K562 (cell line): Measurements from ENCODE around the gene RAPSN. TPM values are rescaled to one million over a fixed set of nuclear protein-coding genes. Genes with fewer than 3 reads are reported as not detected.
A peak's percentile ranks its signal among the peaks of the same experiment; 100 is the strongest.

Experiments used
- ATAC-seq: fragments of 200-7000 bp; cut with Tn5 transposase; 3 replicates; pipeline ENCODE4 v1.9.1; 2020; ENCODE audit warnings: moderate library complexity
- BruUV-seq: library from RNA; stranded (reverse); fragments of 400-500 nt; replicated peaks from 2 replicates; lab custom pipeline; 2021; lab: Mats Ljungman, UMichigan
- CTCF ChIA-PET: fragments of 300-600 bp; formaldehyde crosslinking; extraction: SDS; loops from one replicate; lab custom pipeline; 2021; ENCODE audit warnings: low intra/inter-chr PET ratio; lab: Yijun Ruan, JAX
- POLR2A ChIA-PET: fragments of 300-600, 350-650 bp; sonication (Branson Sonifier 250); formaldehyde crosslinking; extraction: SDS; loops from one replicate; lab custom pipeline; 2021; ENCODE audit warnings: antibody characterized with exemption, inconsistent platforms; lab: Yijun Ruan, JAX
- DNase-seq, 4 experiments: peaks; one replicate each; pipeline versions ENCODE4 v3.0.0 to v3.0.0-alpha.2; 2011 to 2018; ENCODE audit warnings: low spot score in 3 of 4, mixed read lengths in 3 of 4; ENCODE audit errors: extremely low read depth in 1 of 4
- FAIRE-seq: peaks from 2 replicates; lab custom pipeline; 2011; peaks lifted over from hg19 to GRCh38; lab: Jason Lieb, UNC
- H2AFZ ChIP-seq: 2 replicates; pipeline ENCODE4 v1.6.0; 2011; ENCODE audit warnings: low read depth, low read length, control low read depth, inconsistent platforms
- H3K27ac ChIP-seq: fragments of 200-600 bp; 3 replicates; pipeline ENCODE4 v1.8.0; 2011; ENCODE audit warnings: low read depth, mild to moderate bottlenecking, control low read depth, inconsistent platforms, low read length, moderate library complexity, mixed read lengths; ENCODE audit errors: extremely low read depth
- H3K27me3 ChIP-seq, 2 experiments: fragments of 300-600 bp in 1 of 2; 2 replicates in 1 of 2; 3 replicates in 1 of 2; pipeline versions ENCODE4 v1.6.0 to v1.8.0; 2011; ENCODE audit warnings: inconsistent platforms in 2 of 2, low read length in 2 of 2, mild to moderate bottlenecking in 1 of 2, mixed read lengths in 1 of 2, moderate library complexity in 1 of 2; ENCODE audit not compliant: control insufficient read depth in 2 of 2, insufficient read depth in 2 of 2
- H3K36me3 ChIP-seq: fragments of 300-600 bp; 3 replicates; pipeline ENCODE4 v1.8.0; 2011; ENCODE audit warnings: mild to moderate bottlenecking, low read length, inconsistent platforms; ENCODE audit not compliant: control insufficient read depth, insufficient read depth
- H3K4me1 ChIP-seq, 2 experiments: fragments of 200-600 bp in 1 of 2; replicated peaks in 1 of 2; 2 replicates in 1 of 2; 3 replicates in 1 of 2; pipeline versions ENCODE4 v1.5.1 to v1.8.0; 2011; ENCODE audit warnings: inconsistent platforms in 2 of 2, low read length in 2 of 2, mild to moderate bottlenecking in 1 of 2, mixed read lengths in 1 of 2, moderate library complexity in 1 of 2; ENCODE audit not compliant: control insufficient read depth in 2 of 2, insufficient read depth in 2 of 2
- H3K4me2 ChIP-seq: 2 replicates; pipeline ENCODE4 v1.6.1; 2011; ENCODE audit warnings: low read length, control low read depth, inconsistent platforms, mixed read lengths; ENCODE audit not compliant: insufficient read depth
- H3K4me3 ChIP-seq: fragments of 200-600 bp; sonication (generic), shearing (Covaris generic); 2 replicates; pipeline ENCODE4 v1.5.1; 2016; ENCODE audit warnings: control low read depth, inconsistent platforms
- H3K79me2 ChIP-seq: fragments of 200-600 bp; 3 replicates; pipeline ENCODE4 v1.8.0; 2011; ENCODE audit warnings: low read length, inconsistent platforms; ENCODE audit not compliant: control insufficient read depth, insufficient read depth
- H3K9ac ChIP-seq, 2 experiments: 2 replicates each; pipeline versions ENCODE4 v1.6.0 to v1.6.1; 2011; ENCODE audit warnings: low read depth in 2 of 2, low read length in 2 of 2, control low read depth in 1 of 2, inconsistent platforms in 1 of 2, mild to moderate bottlenecking in 1 of 2, mixed read lengths in 1 of 2; ENCODE audit not compliant: insufficient read depth in 1 of 2
- H3K9me1 ChIP-seq: one replicate; pipeline ENCODE4 v1.6.0; 2011; ENCODE audit warnings: inconsistent platforms, mild to moderate bottlenecking, low read length, moderate library complexity; ENCODE audit not compliant: control insufficient read depth, insufficient read depth
- H3K9me3 ChIP-seq: replicated peaks from 2 replicates; pipeline ENCODE4 v1.5.1; 2011; ENCODE audit warnings: low read depth, low read length, inconsistent platforms; ENCODE audit not compliant: control insufficient read depth, insufficient read depth
- H4K20me1 ChIP-seq: replicated peaks from 2 replicates; pipeline ENCODE4 v1.6.1; 2011; ENCODE audit warnings: low read length, inconsistent platforms, mixed read lengths; ENCODE audit not compliant: control insufficient read depth, insufficient read depth
- BCLAF1 ChIP-seq, 2 experiments: fragments of 450-650 bp in 1 of 2; IDR thresholded peaks; 2 replicates each; pipeline ENCODE4 v1.6.1; 2011 to 2017; ENCODE audit warnings: low read depth in 2 of 2, antibody characterized with exemption in 1 of 2, borderline replicate concordance in 1 of 2, low read length in 1 of 2, mild to moderate bottlenecking in 1 of 2, mixed read lengths in 1 of 2; ENCODE audit not compliant: control insufficient read depth in 1 of 2
- ELF1 ChIP-seq: fragments of 200-800 bp; sonication (Bioruptor generic); IDR thresholded peaks from 2 replicates; pipeline ENCODE4 v1.6.1; 2016; ENCODE audit warnings: missing genetic modification characterization, missing compliant biosample characterization
- ELK1 ChIP-seq: sonication (generic); formaldehyde crosslinking; IDR thresholded peaks from 2 replicates; pipeline ENCODE4 v1.8.1; 2022; ENCODE audit warnings: missing genetic modification reagents
- ZNF143 ChIP-seq: sonication (generic); formaldehyde crosslinking; IDR thresholded peaks from 2 replicates; pipeline ENCODE4 v1.9.0; 2022; ENCODE audit warnings: mild to moderate bottlenecking, missing genetic modification reagents
- WGBS: fragments of 100-300 bp; shearing (Covaris generic); methylation state at CpG from one replicate; pipeline ENCODE4 v1.1.6; 2016; ENCODE audit warnings: low coverage, mixed read lengths; ENCODE audit not compliant: insufficient coverage; ENCODE audit errors: missing lambda C conversion rate; 5-methylcytosine and 5-hydroxymethylcytosine counted together
- in situ Hi-C: fragments of 300-500 bp; cut with MboI; formaldehyde crosslinking; loops from 4 replicates; pipeline ENCODE4 v1.15.0; 2018; ENCODE audit warnings: inconsistent platforms, mixed read lengths
- intact Hi-C: fragments of 100-400 bp; cut with micrococcal nuclease; formaldehyde crosslinking; loops from 2 replicates; pipeline ENCODE4 v1.14.2; 2022
- polyA plus RNA-seq, 8 experiments: library from polyadenylated mRNA; depleted of rRNA in 4 of 8; stranded (reverse) in 5 of 8; unstranded in 3 of 8; fragments of >200 nt; fragmentation: Nextera tagmentation in 2 of 8; fragmentation: Illumina TruSeq in 1 of 8; extraction: Ambion mirVana in 2 of 8; extraction: Trizol in 1 of 8; gene quantifications; 2 replicates each; pipeline versions ENCODE4 v1.2.1 to v1.2.3, GENCODE V29; 2011 to 2014; ENCODE audit warnings: inconsistent platforms in 1 of 8, missing spikeins in 1 of 8
- total RNA-seq, 7 experiments: library from RNA; depleted of rRNA in 6 of 7; stranded (reverse); fragments of >200 nt in 6 of 7; fragmentation: Illumina TruSeq in 2 of 7; extraction: Trizol in 2 of 7; gene quantifications; 2 replicates each; pipeline versions ENCODE4 v1.2.1 to v1.2.3, GENCODE V29; 2011 to 2021; ENCODE audit warnings: low replicate concordance in 1 of 7

Gene RAPSN
- total and polyA plus RNA-seq, 9 of the 15 experiments (the other 6 are each of a cell fraction or from before 2014, with no cell fraction given) = 0.06 to 0.11 TPM; not detected in 7

DNA sequence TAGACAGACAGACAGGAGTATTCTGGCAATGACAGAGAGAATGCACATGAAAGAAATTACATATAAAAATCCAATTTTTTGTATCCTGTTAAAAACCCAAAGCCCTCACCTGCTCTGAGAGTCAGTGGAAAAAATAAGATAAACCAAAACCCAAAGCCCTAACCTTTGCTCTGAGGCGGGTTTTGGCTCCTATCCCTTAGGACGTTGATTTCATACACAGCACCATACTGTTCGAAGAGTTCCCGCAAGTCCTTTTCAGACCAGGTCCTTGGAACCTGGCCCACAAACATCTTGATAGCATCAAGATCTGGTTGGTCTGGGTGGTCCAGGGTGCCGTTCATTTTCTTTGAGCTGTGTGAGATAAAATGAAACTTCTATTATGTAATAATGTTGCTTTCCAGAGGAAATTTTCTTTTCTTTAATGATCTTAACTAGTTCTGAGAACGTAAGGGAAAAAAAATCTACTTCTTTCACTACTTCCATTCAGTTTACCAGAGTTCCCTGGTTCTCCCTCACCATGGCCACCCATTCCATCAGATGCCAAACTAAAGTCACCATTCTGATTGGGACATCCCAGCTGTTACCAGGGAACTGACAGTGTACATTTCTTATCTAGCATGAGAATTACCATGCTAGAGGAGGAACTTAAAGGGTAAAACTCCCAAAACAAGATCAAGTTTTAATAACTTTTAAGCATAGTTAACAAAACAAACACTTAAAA, 39.9 kb upstream of the RAPSN start:
- DNase-seq = no peak
- H3K9me1 ChIP-seq = no peaks in the 10 kb centered on the region
- H3K27ac ChIP-seq = peak overlapping the region; percentile 42; the same call in 1 of the 3 replicates
- in situ Hi-C loops (no loop called here), intact Hi-C loops (loop anchor here (10.0 kb wide), 1 partner anchor 126 kb away; no protein-coding TSS in a partner anchor)
- ATAC-seq = peak; percentile 39
- H3K4me2 ChIP-seq = no peak overlapping the region
- H3K36me3 ChIP-seq = peaks cover 70% of the 10 kb centered on the region
- ChIA-PET POLR2A (interaction anchor here (1.7 to 2.9 kb wide), 3 partner anchors 10 to 11 kb away, joined by 4 to 14 read pairs (median 5); no protein-coding TSS in a partner anchor), CTCF (no interaction called here)
- TF ChIP-seq ELK1 (no peak), ZNF143 (CRISPR knock-in tag) (no peak), BCLAF1 (IDR thresholded peaks at IDR 0.05; ENCODE audit: borderline replicate concordance in 1 of 2, control insufficient read depth in 1 of 2, low read depth in 2 of 2, low read length in 1 of 2) (no peak), ELF1 (0 out of 2 replicates have a peak, but pooled peaks have one; percentile 13)
- H4K20me1 ChIP-seq = no peaks in the 10 kb centered on the region
- H3K9ac ChIP-seq = no peak overlapping the region
- H3K27me3 ChIP-seq = no peaks in the 10 kb centered on the region
- no peak for FAIRE-seq
- H3K79me2 ChIP-seq = peaks cover 49% of the 10 kb centered on the region
- no peak overlapping the region for H3K4me3 ChIP-seq
- no peak overlapping the region for H2AFZ ChIP-seq
- no peaks in the 10 kb centered on the region for H3K9me3 ChIP-seq
- WGBS = 63% methylated on average over 6 of the region's 6 CpGs
- H3K4me1 ChIP-seq = peaks cover 0 to 13% of the 10 kb centered on the region in 2 experiments; a peak in 2 of 5 replicates
- no TSS peak for BruUV-seq
